Small intestine (tissue), 7 donors: ENCODE results near the gene FKBP3. TPM values are rescaled to one million over a fixed set of nuclear protein-coding genes. Genes with fewer than 3 reads are reported as not detected.
"Not testable (repeated sequence)": the region's sequence is repeated elsewhere in the genome, so short reads cannot be mapped to it uniquely, and the experiment has no call there.

Experiments used
- DNase-seq, 2 donors: peaks; one replicate each; pipeline versions ENCODE4 v3.0.0 to v3.0.0-alpha.2; 2013
- FAIRE-seq: peaks from 2 replicates; lab custom pipeline; 2012; peaks lifted over from hg19 to GRCh38; lab: Jason Lieb, UNC
- H3K27ac ChIP-seq, 3 donors: one replicate each; pipeline ENCODE4 v1.5.1; 2013; ENCODE audit warnings: low read length in 2 of 3, mild to moderate bottlenecking in 2 of 3, control low read depth in 1 of 3, inconsistent platforms in 1 of 3, low read depth in 1 of 3, moderate library complexity in 1 of 3
- H3K27me3 ChIP-seq, 3 donors: one replicate each; pipeline ENCODE4 v1.6.1; 2013; ENCODE audit warnings: low read length in 3 of 3, inconsistent platforms in 1 of 3; ENCODE audit not compliant: control insufficient read depth in 3 of 3, insufficient read depth in 3 of 3
- H3K36me3 ChIP-seq, 3 donors: one replicate each; pipeline ENCODE4 v1.6.1; 2013; ENCODE audit warnings: low read length in 3 of 3, inconsistent platforms in 1 of 3, low read depth in 1 of 3, mild to moderate bottlenecking in 1 of 3, moderate library complexity in 1 of 3; ENCODE audit not compliant: control insufficient read depth in 3 of 3, insufficient read depth in 2 of 3
- H3K4me1 ChIP-seq, 3 donors: one replicate each; pipeline ENCODE4 v1.6.1; 2013; ENCODE audit warnings: low read length in 2 of 3, inconsistent platforms in 1 of 3, low read depth in 1 of 3, mild to moderate bottlenecking in 1 of 3, moderate library complexity in 1 of 3; ENCODE audit not compliant: control insufficient read depth in 3 of 3, insufficient read depth in 2 of 3
- H3K4me3 ChIP-seq, 3 donors: one replicate each; pipeline ENCODE4 v1.5.1; 2013; ENCODE audit warnings: low read length in 3 of 3, control low read depth in 1 of 3, inconsistent platforms in 1 of 3, low read depth in 1 of 3, mild to moderate bottlenecking in 1 of 3, moderate library complexity in 1 of 3
- H3K9me3 ChIP-seq, 2 donors: one replicate each; pipeline ENCODE4 v1.6.1; 2013; ENCODE audit warnings: low read depth in 1 of 2, low read length in 1 of 2; ENCODE audit not compliant: control insufficient read depth in 2 of 2, insufficient read depth in 1 of 2
- WGBS, 3 donors: extraction: QIAGEN DNeasy Blood & Tissue Kit; methylation state at CpG; one replicate each; pipeline ENCODE4 v1.1.7; 2013; 5-methylcytosine and 5-hydroxymethylcytosine counted together
- polyA plus RNA-seq, 4 donors: library from polyadenylated mRNA; stranded (reverse) in 3 of 4; unstranded in 1 of 4; fragments of 200-250 nt in 3 of 4; fragments of 120-200 nt in 1 of 4; gene quantifications; one replicate each; pipeline versions ENCODE4 v1.2.1 to v1.2.3, GENCODE V29; 2013
- donor health status: healthy with polysubstance abuse.
- donor health status: control.
- donor health status: control.
- donor health status: Bipolar disorder and iron deficiency.
- donor health status: healthy.

Gene FKBP3
- polyA plus RNA-seq, 4 donors = 79.6 to 134 (median 101) TPM

GRCh38 chr14:45083976-45084722 is 50.1 kb downstream of the FKBP3 start, which contains the start of gene PRPF39:
Gene PRPF39, plus strand, starts transcription at chr14:45084116. Its CDS starts 11,124 bp downstream, at chr14:45095240.
- Histone ChIP-seq H3K4me3 (peak within 1 kb of the TSS; percentile 58 to 79 (median 64)), H3K27ac (peak within 1 kb of the TSS; percentile 8 to 94 (median 89)), H3K27me3 (no peaks in the 10 kb centered on the region), H3K9me3 (no peaks in the 10 kb centered on the region), H3K4me1 (peaks cover 4 to 9% (median 7%) of the 10 kb centered on the region in 3 donors), H3K36me3 (peaks cover 0 to 3% (median 0%) of the 10 kb centered on the region in 3 donors)
- FAIRE-seq (no peak), DNase-seq (peak; percentile 95 to 98)
- 0 to 1% (median 0%) methylated on average over 46 to 49 of the region's 49 CpGs for WGBS, 3 donors

GRCh38 chr14:45083617-45083975 is 50.7 kb downstream of the FKBP3 start:
- Histone ChIP-seq H3K4me3 (peak overlapping the region; percentile 24 to 58 (median 52)), H3K4me1 (peaks cover 4 to 9% (median 7%) of the 10 kb centered on the region in 3 donors), H3K9me3 (no peaks in the 10 kb centered on the region), H3K27ac (peak overlapping the region in 1 of 3 donors; percentile 37), H3K36me3 (peaks cover 0 to 3% (median 0%) of the 10 kb centered on the region in 3 donors), H3K27me3 (no peaks in the 10 kb centered on the region)
- 0 to 2% (median 1%) methylated on average over 7 to 10 of the region's 10 CpGs for WGBS, 3 donors
- DNase-seq = no peak
- FAIRE-seq = no peak

- Histone ChIP-seq H3K9me3 (no peaks in the 10 kb centered on the region), H3K36me3 (peaks cover 0 to 3% (median 0%) of the 10 kb centered on the region in 3 donors), H3K27me3 (no peaks in the 10 kb centered on the region), H3K27ac (no peak overlapping the region), H3K4me3 (peak overlapping the region in 1 of 3 donors; percentile 3), H3K4me1 (peaks cover 4 to 9% (median 7%) of the 10 kb centered on the region in 3 donors)
- FAIRE-seq (no peak), DNase-seq (peak in 1 of 2 donors; percentile 39)
- WGBS, 3 donors = 14 to 70% (median 36%) methylated on average over 2 of the region's 2 CpGs
These were observed 51.9 kb downstream of the FKBP3 start for GRCh38 chr14:45082420-45082819.

- not testable (repeated sequence) for H3K4me1 ChIP-seq, H3K36me3 ChIP-seq, FAIRE-seq, H3K9me3 ChIP-seq, DNase-seq, H3K4me3 ChIP-seq, H3K27me3 ChIP-seq, H3K27ac ChIP-seq
- 86 to 90% (median 87%) methylated on average over 3 of the region's 3 CpGs for WGBS, 3 donors
These were observed 53.2 kb downstream of the FKBP3 start for GRCh38 chr14:45081096-45081495.

GRCh38 chr14:45080416-45080968 is 53.8 kb downstream of the FKBP3 start:
- H3K4me1 ChIP-seq, DNase-seq, FAIRE-seq, H3K4me3 ChIP-seq, H3K27me3 ChIP-seq, H3K27ac ChIP-seq, H3K9me3 ChIP-seq, H3K36me3 ChIP-seq: not testable (repeated sequence)
- WGBS, 3 donors = 97 to 98% (median 98%) methylated on average over 28 to 40 of the region's 40 CpGs

- H3K36me3 ChIP-seq = no peaks in the 10 kb centered on the region
- DNase-seq (no peak), FAIRE-seq (no peak)
- no peak overlapping the region for H3K27ac ChIP-seq
- peaks cover 0 to 3% (median 1%) of the 10 kb centered on the region in 3 donors for H3K4me1 ChIP-seq
- H3K27me3 ChIP-seq = no peaks in the 10 kb centered on the region
- no peaks in the 10 kb centered on the region for H3K9me3 ChIP-seq
- 95 to 97% (median 97%) methylated on average over 1 of the region's 1 CpG for WGBS, 3 donors
- H3K4me3 ChIP-seq = no peak overlapping the region
These were observed 56.0 kb downstream of the FKBP3 start for GRCh38 chr14:45078323-45078722.

- H3K27me3 ChIP-seq = no peaks in the 10 kb centered on the region
- H3K9me3 ChIP-seq = no peaks in the 10 kb centered on the region
- peaks cover 0 to 8% (median 2%) of the 10 kb centered on the region in 3 donors for H3K36me3 ChIP-seq
- no peak overlapping the region for H3K27ac ChIP-seq
- WGBS, 3 donors = 92 to 95% (median 94%) methylated on average over 5 of the region's 5 CpGs
- H3K4me1 ChIP-seq = peaks cover 0 to 3% (median 0%) of the 10 kb centered on the region in 3 donors
- FAIRE-seq = peak; percentile 5
- H3K4me3 ChIP-seq = no peak overlapping the region
- DNase-seq = no peak
These were observed 60.9 kb downstream of the FKBP3 start for GRCh38 chr14:45073231-45073879.

GRCh38 chr14:45072126-45072525 is 62.2 kb downstream of the FKBP3 start:
- FAIRE-seq (no peak), DNase-seq (peak in 1 of 2 donors; percentile 49)
- Histone ChIP-seq H3K27me3 (no peaks in the 10 kb centered on the region), H3K9me3 (no peaks in the 10 kb centered on the region), H3K4me3 (no peak overlapping the region), H3K4me1 (peaks cover 0 to 3% (median 0%) of the 10 kb centered on the region in 3 donors), H3K36me3 (peaks cover 0 to 8% (median 2%) of the 10 kb centered on the region in 3 donors), H3K27ac (no peak overlapping the region)
- 95 to 97% (median 96%) methylated on average over 6 of the region's 6 CpGs for WGBS, 3 donors
